IMR-90 (cell line): ENCODE results near the gene SURF4. TPM values are rescaled to one million over a fixed set of nuclear protein-coding genes. Genes with fewer than 3 reads are reported as not detected.
A peak's percentile ranks its signal among the peaks of the same experiment; 100 is the strongest.

Experiments
- ATAC-seq: fragments of 200-7000 bp; cut with Tn5 transposase; 2 replicates; pipeline ENCODE4 v1.9.1; 2020; ENCODE audit warnings: low read depth, mild to moderate bottlenecking, moderate library complexity
- BruUV-seq: library from RNA; stranded (reverse); fragments of 400-500 nt; replicated peaks from 2 replicates; lab custom pipeline; 2021; lab: Mats Ljungman, UMichigan
- CTCF ChIA-PET: fragments of 300-600 bp; formaldehyde crosslinking; extraction: SDS; loops from one replicate; lab custom pipeline; 2021; ENCODE audit warnings: antibody characterized with exemption; lab: Yijun Ruan, JAX
- POLR2A ChIA-PET: fragments of 300-600 bp; sonication (Branson Sonifier 250); formaldehyde crosslinking; loops from one replicate; lab custom pipeline; 2022; ENCODE audit warnings: antibody characterized with exemption; ENCODE audit not compliant: unreplicated experiment; lab: Charles Lee
- DNase-seq: peaks from one replicate; pipeline ENCODE4 v3.0.0; 2013
- H2AFZ ChIP-seq: replicated peaks from 2 replicates; pipeline ENCODE3; 2013; ENCODE audit warnings: low read length, mild to moderate bottlenecking; ENCODE audit not compliant: poor library complexity
- H2AK5ac ChIP-seq: 2 replicates; pipeline ENCODE4 v1.6.1; 2013; ENCODE audit warnings: low read depth, low read length, inconsistent platforms
- H2AK9ac ChIP-seq: replicated peaks from 2 replicates; pipeline ENCODE3; 2013; ENCODE audit warnings: mild to moderate bottlenecking, low read depth, low read length, moderate library complexity; ENCODE audit not compliant: poor library complexity
- H2BK120ac ChIP-seq: 2 replicates; pipeline ENCODE4 v1.6.1; 2013; ENCODE audit warnings: low read depth, low read length, inconsistent platforms
- H2BK15ac ChIP-seq: 3 replicates; pipeline ENCODE4 v1.6.1; 2013; ENCODE audit warnings: low read depth, low read length, inconsistent platforms
- H2BK20ac ChIP-seq: 2 replicates; pipeline ENCODE4 v1.6.1; 2013; ENCODE audit warnings: low read depth, mild to moderate bottlenecking, inconsistent platforms, low read length, moderate library complexity
- H2BK5ac ChIP-seq: 2 replicates; pipeline ENCODE4 v1.6.1; 2013; ENCODE audit warnings: mild to moderate bottlenecking, low read depth, low read length, inconsistent platforms; ENCODE audit not compliant: poor library complexity, severe bottlenecking
- H3K14ac ChIP-seq: replicated peaks from 2 replicates; pipeline ENCODE4 v1.6.1; 2013; ENCODE audit warnings: low read depth, low read length, inconsistent platforms
- H3K18ac ChIP-seq: 2 replicates; pipeline ENCODE4 v1.6.1; 2013; ENCODE audit warnings: low read depth, low read length, control low read depth
- H3K23ac ChIP-seq: 2 replicates; pipeline ENCODE4 v1.6.1; 2013; ENCODE audit warnings: low read depth, low read length, inconsistent platforms
- H3K27ac ChIP-seq: 2 replicates; pipeline ENCODE4 v1.5.1; 2013; ENCODE audit warnings: mild to moderate bottlenecking, control low read depth, low read length; ENCODE audit not compliant: insufficient read depth
- H3K27me3 ChIP-seq: 2 replicates; pipeline ENCODE4 v1.6.1; 2013; ENCODE audit warnings: low read length; ENCODE audit not compliant: control insufficient read depth, insufficient read depth
- H3K36me3 ChIP-seq: 2 replicates; pipeline ENCODE4 v1.6.1; 2013; ENCODE audit warnings: low read length, mixed read lengths; ENCODE audit not compliant: control insufficient read depth, insufficient read depth
- H3K4ac ChIP-seq: 2 replicates; pipeline ENCODE4 v1.6.1; 2013; ENCODE audit warnings: low read depth, low read length, inconsistent platforms
- H3K4me1 ChIP-seq: 2 replicates; pipeline ENCODE4 v1.6.1; 2013; ENCODE audit warnings: low read length, mixed read lengths; ENCODE audit not compliant: control insufficient read depth, insufficient read depth
- H3K4me2 ChIP-seq: 2 replicates; pipeline ENCODE4 v1.6.1; 2013; ENCODE audit warnings: low read depth, mild to moderate bottlenecking, control low read depth, low read length, moderate library complexity
- H3K4me3 ChIP-seq: 2 replicates; pipeline ENCODE4 v1.5.1; 2013; ENCODE audit warnings: low read depth, mild to moderate bottlenecking, control low read depth, low read length, moderate library complexity; ENCODE audit not compliant: insufficient read depth
- H3K56ac ChIP-seq: 2 replicates; pipeline ENCODE4 v1.6.1; 2013; ENCODE audit warnings: low read length, inconsistent platforms; ENCODE audit not compliant: insufficient read depth; ENCODE audit errors: extremely low read depth
- H3K79me1 ChIP-seq, 2 experiments: 2 replicates each; pipeline ENCODE4 v1.6.1; 2013; ENCODE audit warnings: low read length in 2 of 2, inconsistent platforms in 1 of 2, low read depth in 1 of 2
- H3K9ac ChIP-seq: 2 replicates; pipeline ENCODE4 v1.6.1; 2013; ENCODE audit warnings: low read depth, low read length, control low read depth
- H3K9me1 ChIP-seq: 2 replicates; pipeline ENCODE4 v1.6.1; 2013; ENCODE audit warnings: low read length, inconsistent platforms; ENCODE audit not compliant: insufficient read depth
- H3K9me3 ChIP-seq: 2 replicates; pipeline ENCODE4 v1.6.1; 2013; ENCODE audit warnings: low read length; ENCODE audit not compliant: control insufficient read depth, insufficient read depth
- H4K20me1 ChIP-seq: 2 replicates; pipeline ENCODE4 v1.6.1; 2013; ENCODE audit warnings: low read length, inconsistent platforms; ENCODE audit not compliant: insufficient read depth
- H4K5ac ChIP-seq: 2 replicates; pipeline ENCODE4 v1.6.1; 2013; ENCODE audit warnings: mild to moderate bottlenecking, low read depth, low read length, control low read depth
- H4K8ac ChIP-seq, 2 experiments: 2 replicates each; pipeline ENCODE4 v1.6.1; 2013; ENCODE audit warnings: low read depth in 2 of 2, low read length in 2 of 2, control low read depth in 1 of 2, inconsistent platforms in 1 of 2
- H4K91ac ChIP-seq: 2 replicates; pipeline ENCODE4 v1.6.1; 2013; ENCODE audit warnings: low read depth, low read length, inconsistent platforms; ENCODE audit not compliant: insufficient read depth
- BHLHE40 ChIP-seq: fragments of 150-350 bp; IDR thresholded peaks from 2 replicates; pipeline ENCODE4 v1.6.1; 2016; ENCODE audit warnings: mild to moderate bottlenecking, low read depth, low read length
- CEBPB ChIP-seq: IDR thresholded peaks from 2 replicates; pipeline ENCODE4 v1.6.1; 2012; ENCODE audit warnings: low read depth, low read length, improper control_type of control experiment
- FOS ChIP-seq: fragments of 150-350 bp; IDR thresholded peaks from 2 replicates; pipeline ENCODE4 v1.6.1; 2016; ENCODE audit warnings: low read depth, low read length
- MAZ ChIP-seq: IDR thresholded peaks from 2 replicates; pipeline ENCODE4 v1.6.1; 2012; ENCODE audit warnings: low read depth, mild to moderate bottlenecking, low read length, improper control_type of control experiment, moderate library complexity, borderline replicate concordance
- MXI1 ChIP-seq: IDR thresholded peaks from 2 replicates; pipeline ENCODE4 v1.6.1; 2012; ENCODE audit warnings: low read depth, mild to moderate bottlenecking, low read length, moderate library complexity, borderline replicate concordance
- POLR2A ChIP-seq: IDR thresholded peaks from 2 replicates; pipeline ENCODE4 v1.6.1; 2012; ENCODE audit warnings: mild to moderate bottlenecking, low read depth, low read length
- RCOR1 ChIP-seq: IDR thresholded peaks from 2 replicates; pipeline ENCODE4 v1.6.1; 2012; ENCODE audit warnings: mild to moderate bottlenecking, low read length, improper control_type of control experiment; ENCODE audit not compliant: insufficient replicate concordance
- WGBS, 2 experiments: methylation state at CpG; one replicate each; pipeline versions ENCODE4 v1.1.5 to v1.1.7; 2013; ENCODE audit warnings: missing lambda C conversion rate in 2 of 2; ENCODE audit not compliant: insufficient read length in 1 of 2; ENCODE audit errors: extremely low coverage in 2 of 2; 5-methylcytosine and 5-hydroxymethylcytosine counted together
- dilution Hi-C: fragments of 300-500 bp; cut with HindIII; formaldehyde crosslinking; loops from one replicate; pipeline ENCODE4 v1.14.3; 2018; ENCODE audit warnings: low sequenced_read_pairs; ENCODE audit not compliant: unreplicated experiment
- in situ Hi-C: fragments of 300-500 bp; cut with MboI; formaldehyde crosslinking; loops from 3 replicates; pipeline ENCODE4 v1.14.3; 2019; ENCODE audit warnings: low sequenced_read_pairs, inconsistent platforms, mixed read lengths
- intact Hi-C: fragments of 100-400 bp; cut with micrococcal nuclease; formaldehyde crosslinking; loops from 2 replicates; pipeline ENCODE4 v1.10.0; 2022
- polyA plus RNA-seq, 3 experiments: library from polyadenylated mRNA; depleted of rRNA; stranded (reverse); fragments of >200 nt; gene quantifications; 2 replicates each; pipeline ENCODE4 v1.2.3, GENCODE V29; 2012; ENCODE audit warnings: low replicate concordance in 1 of 3
- total RNA-seq: library from RNA; depleted of rRNA; stranded (reverse); fragments of >200 nt; gene quantifications from 2 replicates; pipeline ENCODE4 v1.2.3, GENCODE V29; 2012

Gene SURF4
- total and polyA plus RNA-seq, 2 of the 4 experiments (the other 2 are of a cell fraction) = 307 to 532 TPM

DNA sequence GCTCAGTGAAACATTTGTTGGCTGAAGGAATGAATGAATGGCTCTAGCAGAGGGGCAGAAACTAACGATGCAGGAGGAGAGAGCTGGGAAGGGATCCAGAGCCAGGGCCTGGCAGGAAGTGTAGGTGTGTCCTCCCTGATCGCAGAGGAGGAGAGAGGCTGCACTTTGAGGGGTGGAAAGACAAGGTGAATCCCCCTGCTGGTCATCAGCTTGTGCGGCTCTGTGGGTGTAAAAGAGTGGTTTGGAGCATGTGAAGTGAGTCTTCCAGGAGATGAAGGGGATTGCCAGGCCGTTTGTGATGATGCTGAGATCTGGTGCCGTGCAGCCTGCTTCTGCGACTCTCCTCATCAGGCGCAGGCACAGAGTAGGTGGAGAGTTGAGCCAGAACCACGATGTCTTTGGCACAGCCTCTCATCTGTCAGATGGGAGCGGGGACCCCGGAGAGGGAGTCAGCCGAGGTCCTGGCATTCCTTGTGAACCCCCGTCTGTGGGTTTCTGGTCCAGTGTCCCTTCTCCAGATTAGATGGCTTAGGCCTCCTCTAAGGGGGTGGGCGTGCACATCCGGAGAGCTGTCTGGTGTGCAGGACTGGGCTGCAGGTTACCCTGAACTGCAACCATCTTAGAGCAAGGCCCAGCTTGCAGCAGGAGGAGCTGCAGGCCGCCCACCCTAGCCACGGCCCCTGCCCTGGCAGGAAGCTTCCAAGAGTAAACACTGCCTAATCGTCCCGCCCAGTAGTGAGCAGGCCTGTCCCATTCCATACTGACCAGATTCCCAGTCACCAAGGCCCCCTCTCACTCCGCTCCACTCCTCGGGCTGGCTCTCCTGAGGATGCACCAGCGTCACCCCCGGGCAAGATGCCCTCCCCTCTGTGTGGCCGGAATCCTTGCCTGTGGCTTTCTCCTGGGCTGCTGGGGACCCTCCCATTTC is 46.0 kb upstream of the SURF4 start, which contains the start of gene ADAMTS13:
Gene ADAMTS13, plus strand, starts transcription at position 753 of the 928 bp plus-strand sequence. Its CDS starts 77 bp downstream, at position 830.
- H3K14ac ChIP-seq = no peak within 1 kb of the TSS
- H3K9me1 ChIP-seq = peaks cover 14% of the 10 kb centered on the region
- H4K8ac ChIP-seq = no peak within 1 kb of the TSS
- H3K9ac ChIP-seq = no peak within 1 kb of the TSS
- 56% methylated on average over 9 of the region's 23 CpGs; no CpG with 5 or more reads in 1 of the 2 experiments for WGBS, 2 experiments
- H3K23ac ChIP-seq = no peak within 1 kb of the TSS
- peaks cover 4% of the 10 kb centered on the region; the same call in 1 of the 2 replicates for H3K36me3 ChIP-seq
- BruUV-seq = no TSS peak
- no peaks in the 10 kb centered on the region for H3K9me3 ChIP-seq
- TF ChIP-seq RCOR1 (no peak), MXI1 (no peak), MAZ (no peak), BHLHE40 (no peak), FOS (no peak), POLR2A (no peak), CEBPB (no peak)
- DNase-seq = peak; percentile 15
- no peak within 1 kb of the TSS for H4K91ac ChIP-seq
- H2BK15ac ChIP-seq = no peak within 1 kb of the TSS; the same call in 2 of the 3 replicates
- H3K79me1 ChIP-seq = peaks cover 4 to 5% of the 10 kb centered on the region in 2 experiments; a peak in 2 of 4 replicates
- H2AK9ac ChIP-seq = peak within 1 kb of the TSS; percentile 55
- H3K4ac ChIP-seq = no peak within 1 kb of the TSS
- H3K4me2 ChIP-seq = no peak within 1 kb of the TSS; the same call in 1 of the 2 replicates
- ChIA-PET CTCF (no interaction called here), POLR2A (no interaction called here)
- peak within 1 kb of the TSS; percentile 21 for H2AFZ ChIP-seq
- H3K18ac ChIP-seq = no peak within 1 kb of the TSS
- peaks cover 8% of the 10 kb centered on the region; the same call in 1 of the 2 replicates for H4K20me1 ChIP-seq
- H3K27me3 ChIP-seq = no peaks in the 10 kb centered on the region; the same call in 1 of the 2 replicates
- H2BK20ac ChIP-seq = no peak within 1 kb of the TSS
- intact Hi-C loops (loop anchor here (5.0 kb wide), 1 partner anchor 35 kb away; the partner anchor contains the start of gene CACFD1), in situ Hi-C loops (no loop called here), dilution Hi-C loops (no loop called here)
- H2AK5ac ChIP-seq = no peak within 1 kb of the TSS
- H3K56ac ChIP-seq = peak within 1 kb of the TSS; percentile 1; the same call in 1 of the 2 replicates
- no peak within 1 kb of the TSS for H4K5ac ChIP-seq
- peaks cover 8% of the 10 kb centered on the region; the same call in 1 of the 2 replicates for H3K4me1 ChIP-seq
- no peak within 1 kb of the TSS for H3K4me3 ChIP-seq
- no peak within 1 kb of the TSS; the same call in 1 of the 2 replicates for H3K27ac ChIP-seq
- peak within 1 kb of the TSS; percentile 13; the same call in 1 of the 2 replicates for H2BK120ac ChIP-seq
- no peak within 1 kb of the TSS for H2BK5ac ChIP-seq
- ATAC-seq = no peak
